ENCODE measurements around the gene BLZF1.

Gene BLZF1

DNA sequence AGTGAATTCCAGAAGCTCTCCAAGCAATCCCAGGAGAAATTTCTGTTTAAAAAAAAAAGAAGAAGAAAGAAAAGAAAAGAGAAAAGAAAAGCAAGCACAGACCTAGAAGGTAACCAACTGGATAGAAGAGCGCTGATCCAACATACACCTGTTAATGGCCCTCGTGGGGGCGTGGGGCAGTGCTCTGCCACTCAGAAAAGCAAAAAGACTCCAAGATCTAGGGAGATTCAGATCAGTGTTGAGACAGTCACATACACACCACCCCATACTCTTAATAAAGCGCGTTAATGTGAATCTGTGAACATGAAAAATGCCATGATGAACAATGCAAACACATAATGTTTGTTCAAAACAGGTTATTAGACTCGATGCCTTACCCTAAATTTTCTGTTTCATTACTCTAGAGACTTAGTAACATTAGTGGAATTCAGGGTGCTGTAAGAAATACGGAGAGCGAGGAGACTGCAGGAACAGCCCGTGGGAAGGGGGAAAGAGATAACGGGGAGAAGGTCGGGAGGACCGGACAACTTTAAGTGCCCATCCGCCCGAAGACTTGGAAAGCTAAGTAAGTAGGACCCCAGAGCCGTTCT, 804 bp upstream of the BLZF1 start:
- peak overlapping the region; percentile 73 for H3K9ac ChIP-seq (ENCODE audit: low read depth, low read length, poor library complexity, severe bottlenecking)
- H3K9me2 ChIP-seq (replicated peaks; ENCODE audit: low read depth, low read length), result no peaks in the 10 kb centered on the region
- H3K4me3 ChIP-seq (ENCODE audit: low read length, poor library complexity, severe bottlenecking), result peak overlapping the region; percentile 86
- H3K4me1 ChIP-seq (ENCODE audit: insufficient read depth, low read length, poor library complexity, severe bottlenecking), result peaks cover 71% of the 10 kb centered on the region
- peaks cover 8% of the 10 kb centered on the region for H4K20me1 ChIP-seq (ENCODE audit: insufficient read depth, low read length, poor library complexity, severe bottlenecking)
- H3K79me2 ChIP-seq (ENCODE audit: insufficient read depth, low read length), result peaks cover 66% of the 10 kb centered on the region
- peak overlapping the region; percentile 96 for H3K4me2 ChIP-seq (ENCODE audit: low read depth, low read length, poor library complexity, severe bottlenecking)
- H3F3A ChIP-seq (ENCODE audit: low read depth), result no peaks in the 10 kb centered on the region
- H3K27me3 ChIP-seq (ENCODE audit: insufficient read depth, low read length, poor library complexity, severe bottlenecking), result no peaks in the 10 kb centered on the region
- H3K36me3 ChIP-seq (ENCODE audit: insufficient read depth, low read length), result no peaks in the 10 kb centered on the region
- TF ChIP-seq EZH2phosphoT487 (IDR thresholded peaks at IDR 0.05; ENCODE audit: borderline replicate concordance), result no peak
- TF ChIP-seq, protein P1, sequence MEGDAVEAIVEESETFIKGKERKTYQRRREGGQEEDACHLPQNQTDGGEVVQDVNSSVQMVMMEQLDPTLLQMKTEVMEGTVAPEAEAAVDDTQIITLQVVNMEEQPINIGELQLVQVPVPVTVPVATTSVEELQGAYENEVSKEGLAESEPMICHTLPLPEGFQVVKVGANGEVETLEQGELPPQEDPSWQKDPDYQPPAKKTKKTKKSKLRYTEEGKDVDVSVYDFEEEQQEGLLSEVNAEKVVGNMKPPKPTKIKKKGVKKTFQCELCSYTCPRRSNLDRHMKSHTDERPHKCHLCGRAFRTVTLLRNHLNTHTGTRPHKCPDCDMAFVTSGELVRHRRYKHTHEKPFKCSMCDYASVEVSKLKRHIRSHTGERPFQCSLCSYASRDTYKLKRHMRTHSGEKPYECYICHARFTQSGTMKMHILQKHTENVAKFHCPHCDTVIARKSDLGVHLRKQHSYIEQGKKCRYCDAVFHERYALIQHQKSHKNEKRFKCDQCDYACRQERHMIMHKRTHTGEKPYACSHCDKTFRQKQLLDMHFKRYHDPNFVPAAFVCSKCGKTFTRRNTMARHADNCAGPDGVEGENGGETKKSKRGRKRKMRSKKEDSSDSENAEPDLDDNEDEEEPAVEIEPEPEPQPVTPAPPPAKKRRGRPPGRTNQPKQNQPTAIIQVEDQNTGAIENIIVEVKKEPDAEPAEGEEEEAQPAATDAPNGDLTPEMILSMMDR (conservative IDR thresholded peaks at IDR 0.05; ENCODE audit: low read length), result no peak
- H2AFZ ChIP-seq (ENCODE audit: low read length), result peak overlapping the region; percentile 83
- no peaks in the 10 kb centered on the region; the same call in 1 of the 2 replicates for H3K9me3 ChIP-seq (ENCODE audit: insufficient read depth, low read depth, low read length)

DNA sequence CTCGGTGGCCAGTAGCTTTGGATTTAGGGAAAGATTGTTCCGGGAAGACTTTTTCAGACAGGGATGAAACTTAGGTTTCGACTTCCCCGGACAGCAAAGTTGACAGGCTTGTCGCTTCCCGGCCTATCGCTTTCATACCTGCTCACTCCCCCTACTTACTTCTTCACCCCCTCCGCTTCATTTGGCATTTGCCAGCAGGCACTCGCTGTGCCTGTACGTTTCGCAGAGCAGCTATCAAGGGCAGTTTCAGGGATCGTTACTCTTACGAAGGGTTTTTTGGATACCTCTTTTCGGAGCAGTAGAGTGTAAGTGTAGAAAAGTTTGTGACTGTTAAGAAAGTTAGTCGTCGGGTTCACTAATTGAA, 393 bp downstream of the BLZF1 start:
- Histone ChIP-seq H3K9me2 (replicated peaks; ENCODE audit: low read depth, low read length) (no peaks in the 10 kb centered on the region), H3K4me2 (ENCODE audit: low read depth, low read length, poor library complexity, severe bottlenecking) (peak overlapping the region; percentile 90), H3F3A (ENCODE audit: low read depth) (no peaks in the 10 kb centered on the region), H2AFZ (ENCODE audit: low read length) (peak overlapping the region; percentile 92), H4K20me1 (ENCODE audit: insufficient read depth, low read length, poor library complexity, severe bottlenecking) (peaks cover 8% of the 10 kb centered on the region), H3K36me3 (ENCODE audit: insufficient read depth, low read length) (peaks cover 5% of the 10 kb centered on the region; the same call in 1 of the 2 replicates), H3K9ac (ENCODE audit: low read depth, low read length, poor library complexity, severe bottlenecking) (peak overlapping the region; percentile 84), H3K79me2 (ENCODE audit: insufficient read depth, low read length) (peaks cover 71% of the 10 kb centered on the region), H3K4me1 (ENCODE audit: insufficient read depth, low read length, poor library complexity, severe bottlenecking) (peaks cover 70% of the 10 kb centered on the region), H3K9me3 (ENCODE audit: insufficient read depth, low read depth, low read length) (no peaks in the 10 kb centered on the region; the same call in 1 of the 2 replicates), H3K4me3 (ENCODE audit: low read length, poor library complexity, severe bottlenecking) (peak overlapping the region; percentile 86), H3K27me3 (ENCODE audit: insufficient read depth, low read length, poor library complexity, severe bottlenecking) (no peaks in the 10 kb centered on the region)
- no peak for TF ChIP-seq EZH2phosphoT487 (IDR thresholded peaks at IDR 0.05; ENCODE audit: borderline replicate concordance)
- TF ChIP-seq, protein P1 (conservative IDR thresholded peaks at IDR 0.05; ENCODE audit: low read length), result no peak

DNA sequence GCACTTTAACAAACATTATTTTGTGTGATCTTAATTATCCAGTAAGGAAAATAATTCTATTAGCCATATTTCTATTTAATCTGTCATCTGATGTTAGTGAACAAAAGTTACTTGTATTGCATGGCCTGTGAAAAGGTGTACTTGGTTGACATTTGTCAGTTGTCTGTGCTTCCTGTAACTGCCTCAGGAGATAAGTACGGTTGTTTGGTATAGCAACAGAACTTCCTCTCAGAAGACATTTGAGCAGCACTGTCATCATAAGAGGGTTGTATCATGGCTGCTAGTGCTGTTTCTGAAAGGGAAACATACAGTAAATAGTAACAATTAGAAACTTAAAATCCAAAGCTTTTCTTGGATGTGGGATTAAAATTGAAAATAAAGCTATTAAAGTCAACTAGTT, 3.4 kb downstream of the BLZF1 start:
- Histone ChIP-seq H3K4me2 (ENCODE audit: low read depth, low read length, poor library complexity, severe bottlenecking) (peak overlapping the region; percentile 90), H3K36me3 (ENCODE audit: insufficient read depth, low read length) (peaks cover 9% of the 10 kb centered on the region; the same call in 1 of the 2 replicates), H3F3A (ENCODE audit: low read depth) (no peaks in the 10 kb centered on the region), H4K20me1 (ENCODE audit: insufficient read depth, low read length, poor library complexity, severe bottlenecking) (peaks cover 8% of the 10 kb centered on the region), H3K9me3 (ENCODE audit: insufficient read depth, low read depth, low read length) (no peaks in the 10 kb centered on the region), H3K4me1 (ENCODE audit: insufficient read depth, low read length, poor library complexity, severe bottlenecking) (peaks cover 73% of the 10 kb centered on the region), H3K9ac (ENCODE audit: low read depth, low read length, poor library complexity, severe bottlenecking) (peak overlapping the region; percentile 84), H3K9me2 (replicated peaks; ENCODE audit: low read depth, low read length) (no peaks in the 10 kb centered on the region), H3K27me3 (ENCODE audit: insufficient read depth, low read length, poor library complexity, severe bottlenecking) (no peaks in the 10 kb centered on the region), H3K4me3 (ENCODE audit: low read length, poor library complexity, severe bottlenecking) (peak overlapping the region; percentile 86), H3K79me2 (ENCODE audit: insufficient read depth, low read length) (peaks cover 76% of the 10 kb centered on the region), H2AFZ (ENCODE audit: low read length) (no peak overlapping the region; the same call in 1 of the 2 replicates)
- TF ChIP-seq, protein P1 (conservative IDR thresholded peaks at IDR 0.05; ENCODE audit: low read length), result no peak
- no peak for TF ChIP-seq EZH2phosphoT487 (IDR thresholded peaks at IDR 0.05; ENCODE audit: borderline replicate concordance)
